Suprapubic skin (tissue), 4 donors: ENCODE data around the gene SKAP2. TPM values are rescaled to one million over a fixed set of nuclear protein-coding genes. Genes with fewer than 3 reads are reported as not detected.

Experiments used
- DNase-seq, 2 donors: peaks; one replicate each; pipeline ENCODE4 v3.0.0-alpha.2; 2019; ENCODE audit warnings: low spot score in 2 of 2
- H3K27ac ChIP-seq: fragments of 200-600 bp; sonication (generic); one replicate; pipeline ENCODE4 v1.5.1; 2019
- H3K27me3 ChIP-seq: fragments of 200-600 bp; sonication (generic); one replicate; pipeline ENCODE4 v1.5.1; 2019
- H3K36me3 ChIP-seq: fragments of 200-600 bp; sonication (generic); one replicate; pipeline ENCODE4 v1.5.1; 2019
- H3K4me1 ChIP-seq: fragments of 200-600 bp; sonication (generic); one replicate; pipeline ENCODE4 v1.5.1; 2019
- H3K4me3 ChIP-seq: fragments of 200-600 bp; sonication (generic); one replicate; pipeline ENCODE4 v1.5.1; 2019; ENCODE audit warnings: mild to moderate bottlenecking
- H3K9me3 ChIP-seq: fragments of 200-600 bp; sonication (generic); one replicate; pipeline ENCODE4 v1.5.1; 2019
- CTCF ChIP-seq, 2 donors: fragments of 200-600 bp in 1 of 2; fragments of 450-650 bp in 1 of 2; sonication (generic) in 1 of 2; IDR thresholded peaks; one replicate each; pipeline ENCODE4 v1.5.1; 2016 to 2019; ENCODE audit warnings: antibody characterized with exemption in 2 of 2, mild to moderate bottlenecking in 1 of 2, moderate library complexity in 1 of 2
- EP300 ChIP-seq: sonication (generic); formaldehyde crosslinking; IDR thresholded peaks from one replicate; pipeline ENCODE4 v1.6.1; 2017; ENCODE audit warnings: antibody characterized with exemption
- POLR2A ChIP-seq, 2 donors: fragments of 450-650 bp; IDR thresholded peaks; one replicate each; pipeline ENCODE4 v1.6.1; 2017; ENCODE audit warnings: antibody characterized with exemption in 2 of 2, mild to moderate bottlenecking in 2 of 2, moderate library complexity in 2 of 2
- POLR2AphosphoS5 ChIP-seq, 3 donors: sonication (generic); formaldehyde crosslinking; IDR thresholded peaks; one replicate each; pipeline ENCODE4 v1.6.1; 2017; ENCODE audit warnings: antibody characterized with exemption in 3 of 3
- WGBS: methylation state at CpG from one replicate; pipeline ENCODE4 v1.1.5; 2018; 5-methylcytosine and 5-hydroxymethylcytosine counted together
- total RNA-seq, 4 donors: library from RNA; depleted of rRNA; stranded (reverse); fragments of >200 nt; gene quantifications; one replicate each; pipeline ENCODE4 v1.1.0, GENCODE V29; 2016

The SKAP2 gene
- total RNA-seq, 4 donors from 2014 or later = 21.3 to 34.4 (median 23.9) TPM

GRCh38 chr7:26691886-26692285 is 172.5 kb downstream of the SKAP2 start:
- no peak for TF ChIP-seq EP300
- no peak for TF ChIP-seq POLR2AphosphoS5 (IDR thresholded peaks at IDR 0.05)
- no peak for TF ChIP-seq POLR2A (IDR thresholded peaks at IDR 0.05)
- no peak for TF ChIP-seq CTCF (IDR thresholded peaks at IDR 0.05)
- Histone ChIP-seq H3K27me3 (no peaks in the 10 kb centered on the region), H3K4me3 (no peak overlapping the region), H3K27ac (no peak overlapping the region), H3K9me3 (no peaks in the 10 kb centered on the region), H3K36me3 (no peaks in the 10 kb centered on the region), H3K4me1 (peaks cover 3% of the 10 kb centered on the region)
- no peak for DNase-seq
- 65% methylated on average over 2 of the region's 2 CpGs for WGBS

- Histone ChIP-seq H3K36me3 (no peaks in the 10 kb centered on the region), H3K4me3 (no peak overlapping the region), H3K4me1 (peaks cover 7% of the 10 kb centered on the region), H3K27ac (no peak overlapping the region), H3K9me3 (no peaks in the 10 kb centered on the region), H3K27me3 (no peaks in the 10 kb centered on the region)
- WGBS = 89% methylated on average over 2 of the region's 2 CpGs
- no peak for TF ChIP-seq CTCF (IDR thresholded peaks at IDR 0.05)
- no peak for TF ChIP-seq EP300
- no peak for TF ChIP-seq POLR2AphosphoS5 (IDR thresholded peaks at IDR 0.05)
- TF ChIP-seq POLR2A (IDR thresholded peaks at IDR 0.05) = no peak
- DNase-seq = no peak
Observed at GRCh38 chr7:26691406-26691805, 173.0 kb downstream of the SKAP2 start.

GRCh38 chr7:26690135-26690805 is 174.1 kb downstream of the SKAP2 start:
- no peak for TF ChIP-seq EP300
- no peak for TF ChIP-seq POLR2A (IDR thresholded peaks at IDR 0.05)
- 70% methylated on average over 2 of the region's 2 CpGs for WGBS
- H3K4me3 ChIP-seq = no peak overlapping the region

GRCh38 chr7:26688936-26689506 is 175.4 kb downstream of the SKAP2 start:
- Histone ChIP-seq H3K27ac (no peak overlapping the region), H3K4me1 (peaks cover 8% of the 10 kb centered on the region), H3K36me3 (no peaks in the 10 kb centered on the region), H3K9me3 (no peaks in the 10 kb centered on the region), H3K4me3 (no peak overlapping the region), H3K27me3 (no peaks in the 10 kb centered on the region)
- no peak for DNase-seq
- WGBS = 78% methylated on average over 4 of the region's 4 CpGs
- TF ChIP-seq POLR2A (IDR thresholded peaks at IDR 0.05) (no peak), CTCF (IDR thresholded peaks at IDR 0.05) (no peak), EP300 (no peak), POLR2AphosphoS5 (IDR thresholded peaks at IDR 0.05) (no peak)

More at GRCh38 chr7:26690135-26690805, 174.1 kb downstream of the SKAP2 start:
- Histone ChIP-seq H3K4me1 (peaks cover 8% of the 10 kb centered on the region), H3K36me3 (no peaks in the 10 kb centered on the region), H3K9me3 (no peaks in the 10 kb centered on the region), H3K27ac (no peak overlapping the region), H3K27me3 (no peaks in the 10 kb centered on the region)
- DNase-seq = no peak

GRCh38 chr7:26688388-26688787 is 176.0 kb downstream of the SKAP2 start:
- TF ChIP-seq EP300 (no peak), CTCF (IDR thresholded peaks at IDR 0.05) (no peak), POLR2A (IDR thresholded peaks at IDR 0.05) (no peak), POLR2AphosphoS5 (IDR thresholded peaks at IDR 0.05) (no peak)
- Histone ChIP-seq H3K4me3 (no peak overlapping the region), H3K4me1 (peaks cover 8% of the 10 kb centered on the region), H3K27me3 (no peaks in the 10 kb centered on the region), H3K9me3 (no peaks in the 10 kb centered on the region), H3K27ac (no peak overlapping the region), H3K36me3 (no peaks in the 10 kb centered on the region)
- DNase-seq = no peak
